Upper lobe of left lung (tissue), 6 donors: ENCODE results near the gene MTMR4. TPM values are rescaled to one million over a fixed set of nuclear protein-coding genes. Genes with fewer than 3 reads are reported as not detected.

Experiments
- ATAC-seq, 2 donors: fragments of 200-7000 bp; cut with Tn5 transposase; one replicate each; pipeline ENCODE4 v1.9.1; 2022; ENCODE audit warnings: mild to moderate bottlenecking in 2 of 2, moderate library complexity in 2 of 2; ENCODE audit not compliant: low FRiP score in 2 of 2
- DNase-seq, 2 donors: peaks; one replicate each; pipeline ENCODE4 v3.0.0-alpha.2; 2019 to 2020
- H3K27ac ChIP-seq, 4 donors: fragments of 200-600 bp; sonication (generic); one replicate each; pipeline ENCODE4 v1.5.1; 2016 to 2019
- H3K27me3 ChIP-seq, 4 donors: fragments of 200-600 bp; sonication (generic); one replicate each; pipeline ENCODE4 v1.5.1; 2017 to 2019
- H3K36me3 ChIP-seq, 4 donors: fragments of 200-600 bp; sonication (generic); one replicate each; pipeline ENCODE4 v1.5.1; 2016 to 2019
- H3K4me1 ChIP-seq, 4 donors: fragments of 200-600 bp; sonication (generic); one replicate each; pipeline ENCODE4 v1.5.1; 2018 to 2019
- H3K4me3 ChIP-seq, 4 donors: fragments of 200-600 bp; sonication (generic); one replicate each; pipeline ENCODE4 v1.5.1; 2017 to 2019; ENCODE audit warnings: mild to moderate bottlenecking in 2 of 4, moderate library complexity in 1 of 4
- H3K9me3 ChIP-seq, 4 donors: fragments of 200-600 bp; sonication (generic); one replicate each; pipeline ENCODE4 v1.5.1; 2018 to 2019
- EP300 ChIP-seq, 4 donors: sonication (generic); formaldehyde crosslinking; IDR thresholded peaks; one replicate each; pipeline ENCODE4 v1.5.1; 2017; ENCODE audit warnings: antibody characterized with exemption in 4 of 4, control low read depth in 2 of 4
- POLR2A ChIP-seq, 4 donors: fragments of 450-650 bp; IDR thresholded peaks; one replicate each; pipeline ENCODE4 v1.5.1; 2016 to 2017; ENCODE audit warnings: antibody characterized with exemption in 4 of 4, mild to moderate bottlenecking in 2 of 4
- POLR2AphosphoS5 ChIP-seq, 2 donors: sonication (generic); formaldehyde crosslinking; IDR thresholded peaks; one replicate each; pipeline ENCODE4 v1.5.1; 2017; ENCODE audit warnings: antibody characterized with exemption in 2 of 2
- WGBS, 2 donors: methylation state at CpG; one replicate each; pipeline ENCODE4 v1.1.5; 2017 to 2018; 5-methylcytosine and 5-hydroxymethylcytosine counted together
- total RNA-seq, 6 donors: library from RNA; depleted of rRNA in 4 of 6; stranded (reverse); fragments of >200 nt in 4 of 6; gene quantifications; one replicate each; pipeline versions ENCODE4 v1.1.0 to v1.2.1, GENCODE V29; 2016 to 2021
- TF ChIP-seq, protein P1 (sequence below), 6 experiments: fragments of 450-650 bp in 4 of 6; fragments of 200-600 bp in 2 of 6; sonication (generic) in 2 of 6; IDR thresholded peaks; one replicate each; pipeline ENCODE4 v1.5.1; 2016 to 2019; ENCODE audit warnings: antibody characterized with exemption in 6 of 6
- donor health status: DM: no; HTN: no; CAD: no; lungs with moderate emphysema.
- donor health status: DM: no; HTN: yes; CAD: no; lungs with severe emphysema.

Gene MTMR4
- total RNA-seq, 6 donors from 2014 or later: 19.6 to 56.6 (median 34.9) TPM

DNA sequence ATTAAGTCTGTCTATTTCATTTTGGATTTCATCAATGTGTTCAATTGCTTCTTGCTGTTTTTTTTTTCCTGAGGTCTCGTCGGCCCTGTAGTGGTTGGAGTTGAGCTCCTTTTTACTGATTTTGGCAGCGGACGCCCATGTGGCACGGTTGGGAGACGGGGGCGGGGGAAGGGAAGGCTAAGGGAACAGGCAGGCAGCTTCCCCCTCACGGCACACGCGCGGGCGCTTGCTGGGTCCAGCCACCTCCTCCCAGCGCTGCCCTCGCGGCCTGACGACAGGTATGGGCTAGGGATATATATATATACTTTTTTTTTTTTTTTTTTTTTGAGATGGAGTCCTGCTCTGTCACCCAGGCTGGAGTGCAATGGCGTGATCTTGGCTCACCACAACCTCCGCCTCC is 37.6 kb downstream of the MTMR4 start:
- TF ChIP-seq POLR2AphosphoS5 (IDR thresholded peaks at IDR 0.05): no peak
- TF ChIP-seq, protein P1, sequence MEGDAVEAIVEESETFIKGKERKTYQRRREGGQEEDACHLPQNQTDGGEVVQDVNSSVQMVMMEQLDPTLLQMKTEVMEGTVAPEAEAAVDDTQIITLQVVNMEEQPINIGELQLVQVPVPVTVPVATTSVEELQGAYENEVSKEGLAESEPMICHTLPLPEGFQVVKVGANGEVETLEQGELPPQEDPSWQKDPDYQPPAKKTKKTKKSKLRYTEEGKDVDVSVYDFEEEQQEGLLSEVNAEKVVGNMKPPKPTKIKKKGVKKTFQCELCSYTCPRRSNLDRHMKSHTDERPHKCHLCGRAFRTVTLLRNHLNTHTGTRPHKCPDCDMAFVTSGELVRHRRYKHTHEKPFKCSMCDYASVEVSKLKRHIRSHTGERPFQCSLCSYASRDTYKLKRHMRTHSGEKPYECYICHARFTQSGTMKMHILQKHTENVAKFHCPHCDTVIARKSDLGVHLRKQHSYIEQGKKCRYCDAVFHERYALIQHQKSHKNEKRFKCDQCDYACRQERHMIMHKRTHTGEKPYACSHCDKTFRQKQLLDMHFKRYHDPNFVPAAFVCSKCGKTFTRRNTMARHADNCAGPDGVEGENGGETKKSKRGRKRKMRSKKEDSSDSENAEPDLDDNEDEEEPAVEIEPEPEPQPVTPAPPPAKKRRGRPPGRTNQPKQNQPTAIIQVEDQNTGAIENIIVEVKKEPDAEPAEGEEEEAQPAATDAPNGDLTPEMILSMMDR (IDR thresholded peaks at IDR 0.05): no peak
- TF ChIP-seq EP300 (IDR thresholded peaks at IDR 0.05): no peak
- TF ChIP-seq POLR2A (IDR thresholded peaks at IDR 0.05): no peak
- WGBS, 2 donors: 76 to 77% methylated on average over 18 of the region's 18 CpGs
- H3K4me3 ChIP-seq: no peak overlapping the region

DNA sequence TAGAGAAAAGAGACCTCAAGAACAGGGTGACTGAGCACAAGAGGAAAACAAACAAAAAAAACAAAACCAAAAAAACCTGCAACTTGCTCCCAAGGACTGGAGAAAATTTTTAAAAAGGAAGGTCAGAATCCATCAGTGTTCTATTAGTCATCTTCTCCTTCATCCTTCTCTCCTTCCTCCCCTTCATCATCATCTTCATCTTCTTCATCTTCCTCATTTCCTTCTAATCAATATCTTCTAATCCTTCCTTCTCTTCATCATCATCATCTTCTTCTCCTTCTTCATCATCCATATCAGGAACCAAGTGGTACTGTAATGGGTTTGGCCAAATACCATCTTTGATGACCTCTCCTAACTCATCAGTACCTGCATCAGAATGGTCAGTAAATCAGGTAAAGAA is 38.5 kb downstream of the MTMR4 start:
- Histone ChIP-seq H3K27me3 (no peaks in the 10 kb centered on the region), H3K4me3 (no peak overlapping the region), H3K4me1 (no peaks in the 10 kb centered on the region), H3K36me3 (no peaks in the 10 kb centered on the region), H3K27ac (no peak overlapping the region), H3K9me3 (no peaks in the 10 kb centered on the region)
- TF ChIP-seq EP300 (IDR thresholded peaks at IDR 0.05) (no peak), POLR2A (IDR thresholded peaks at IDR 0.05) (no peak), POLR2AphosphoS5 (IDR thresholded peaks at IDR 0.05) (no peak)
- TF ChIP-seq, protein P1 (IDR thresholded peaks at IDR 0.05): no peak
- no peak for ATAC-seq
- no peak for DNase-seq

More for the DNA sequence above, 37.6 kb downstream of the MTMR4 start:
- no peaks in the 10 kb centered on the region for H3K9me3 ChIP-seq
- no peaks in the 10 kb centered on the region for H3K27me3 ChIP-seq
- no peak for ATAC-seq
- peak in 1 of 2 donors; percentile 65 for DNase-seq
- no peaks in the 10 kb centered on the region for H3K36me3 ChIP-seq
- no peaks in the 10 kb centered on the region for H3K4me1 ChIP-seq
- H3K27ac ChIP-seq: no peak overlapping the region

DNA sequence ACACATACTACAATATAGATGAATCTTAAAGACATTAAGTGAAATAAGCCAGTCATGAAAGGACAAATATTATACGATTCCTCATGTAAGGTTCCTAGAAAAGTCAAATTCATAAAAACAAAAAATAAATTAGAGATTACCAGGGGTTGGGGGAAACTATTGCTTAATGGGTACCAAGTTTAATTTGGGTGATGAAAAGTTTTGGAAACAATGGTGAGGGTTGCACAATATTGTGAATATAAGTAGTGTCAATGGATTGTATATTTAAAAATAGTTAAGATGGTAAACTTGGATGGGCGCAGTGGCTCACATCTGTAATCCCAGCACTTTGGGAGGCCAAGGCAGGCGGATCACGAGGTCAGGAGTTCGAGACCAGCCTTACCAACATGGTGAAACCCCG is 44.1 kb downstream of the MTMR4 start:
- no peak for DNase-seq
- TF ChIP-seq EP300 (IDR thresholded peaks at IDR 0.05) (no peak), POLR2AphosphoS5 (IDR thresholded peaks at IDR 0.05) (no peak), POLR2A (IDR thresholded peaks at IDR 0.05) (no peak)
- TF ChIP-seq, protein P1 (IDR thresholded peaks at IDR 0.05): no peak
- Histone ChIP-seq H3K4me1 (no peaks in the 10 kb centered on the region), H3K9me3 (no peaks in the 10 kb centered on the region), H3K36me3 (no peaks in the 10 kb centered on the region), H3K27ac (no peak overlapping the region), H3K27me3 (no peaks in the 10 kb centered on the region), H3K4me3 (no peak overlapping the region)
- WGBS, 2 donors: 87 to 91% methylated on average over 6 of the region's 6 CpGs
- ATAC-seq: no peak

DNA sequence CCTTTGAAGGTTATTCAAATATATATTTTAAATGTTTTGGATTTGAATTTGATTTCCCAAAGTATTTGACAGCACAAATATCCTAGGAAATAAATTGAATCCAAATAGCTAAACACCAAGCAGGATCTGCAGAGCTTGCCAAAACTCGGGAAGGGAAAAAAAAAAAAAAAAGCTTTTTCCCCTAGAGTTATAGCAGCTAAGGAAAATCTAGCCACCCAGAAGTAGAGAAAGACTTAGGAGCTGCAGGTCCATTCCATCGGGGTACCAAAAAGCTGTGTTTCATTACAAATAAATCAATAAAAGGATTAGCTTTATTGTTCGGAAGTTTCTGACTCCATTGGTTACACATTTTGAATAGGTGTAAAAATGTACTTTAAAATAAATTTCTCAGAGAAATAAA is 45.5 kb downstream of the MTMR4 start:
- DNase-seq (no peak), ATAC-seq (no peak)
- no peak overlapping the region for H3K27ac ChIP-seq
- no peaks in the 10 kb centered on the region for H3K4me1 ChIP-seq
- H3K4me3 ChIP-seq: no peak overlapping the region
- WGBS, 2 donors: 71 to 75% methylated on average over 3 of the region's 3 CpGs
- no peaks in the 10 kb centered on the region for H3K27me3 ChIP-seq
- H3K36me3 ChIP-seq: no peaks in the 10 kb centered on the region
- TF ChIP-seq POLR2A (IDR thresholded peaks at IDR 0.05) (no peak), POLR2AphosphoS5 (IDR thresholded peaks at IDR 0.05) (no peak), EP300 (IDR thresholded peaks at IDR 0.05) (no peak)
- TF ChIP-seq, protein P1 (IDR thresholded peaks at IDR 0.05): no peak
- no peaks in the 10 kb centered on the region for H3K9me3 ChIP-seq

DNA sequence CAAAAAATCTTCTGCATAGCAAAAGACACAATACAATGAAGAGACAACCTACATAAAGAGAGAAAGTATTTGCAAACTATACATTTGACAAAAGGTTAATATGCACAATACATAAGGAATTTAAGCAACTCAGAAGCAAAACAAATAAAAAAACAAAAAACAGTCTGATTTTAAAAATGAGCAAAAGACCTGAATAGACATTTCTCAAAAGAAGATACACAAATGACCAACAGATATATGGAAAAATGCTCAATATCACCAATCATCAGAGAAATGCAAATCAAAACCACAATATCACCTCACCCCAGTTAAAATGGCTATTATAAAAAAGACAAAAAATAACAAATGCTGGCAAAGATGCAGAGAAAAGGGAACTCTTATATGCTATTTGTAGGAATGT is 58.9 kb downstream of the MTMR4 start:
- Histone ChIP-seq H3K4me3 (no peak overlapping the region), H3K27ac (no peak overlapping the region), H3K36me3 (no peaks in the 10 kb centered on the region), H3K27me3 (no peaks in the 10 kb centered on the region), H3K4me1 (no peaks in the 10 kb centered on the region), H3K9me3 (no peaks in the 10 kb centered on the region)
- TF ChIP-seq POLR2AphosphoS5 (IDR thresholded peaks at IDR 0.05) (no peak), POLR2A (IDR thresholded peaks at IDR 0.05) (no peak), EP300 (IDR thresholded peaks at IDR 0.05) (no peak)
- TF ChIP-seq, protein P1 (IDR thresholded peaks at IDR 0.05): no peak
- ATAC-seq: no peak
- DNase-seq: no peak
